ENCODE measurements around the gene WDR90. TPM values are rescaled to one million over a fixed set of nuclear protein-coding genes. Genes with fewer than 3 reads are reported as not detected.

The WDR90 gene
- total RNA-seq, 1 experiment from 2014 or later: 57.8 TPM

GRCh38 chr16:694187-694862 is 45.2 kb downstream of the WDR90 start:
- Mint-ChIP-seq H3K27ac (ENCODE audit: unreplicated experiment) (no peak overlapping the region), H3K4me3 (ENCODE audit: unreplicated experiment) (peak overlapping the region; percentile 71), H3K9me3 (ENCODE audit: unreplicated experiment) (no peaks in the 10 kb centered on the region), H3K27me3 (ENCODE audit: insufficient read depth, unreplicated experiment) (no peaks in the 10 kb centered on the region), H3K4me1 (ENCODE audit: low read depth, unreplicated experiment) (peaks cover 7% of the 10 kb centered on the region), H3K36me3 (ENCODE audit: insufficient read depth, unreplicated experiment) (peaks cover 20% of the 10 kb centered on the region)
- no peak for TF ChIP-seq CTCF (IDR thresholded peaks at IDR 0.05; ENCODE audit: insufficient read depth in 1 of 2, low read depth in 1 of 2, low read length in 1 of 2, severe bottlenecking in 1 of 2, unreplicated experiment in 1 of 2)
- Histone ChIP-seq H3K4me1 (peaks cover 14% of the 10 kb centered on the region; the same call in 1 of the 2 replicates), H3K36me3 (ENCODE audit: control insufficient read depth, insufficient read depth, low read length) (no peaks in the 10 kb centered on the region), H3K4me3 (ENCODE audit: low read depth, low read length) (peak overlapping the region; percentile 51), H3K27me3 (replicated peaks; ENCODE audit: control insufficient read depth, insufficient read depth, low read length) (no peaks in the 10 kb centered on the region), H3K9me3 (no peaks in the 10 kb centered on the region)
- peak; percentile 70 to 72 for DNase-seq
- ChIA-PET CTCF (interaction anchor here (1.0 kb wide), 1 partner anchor 25 kb away, joined by 3 read pairs; no protein-coding TSS in a partner anchor), POLR2A (interaction anchor here (2.0 kb wide), 1 partner anchor 27 kb away, joined by 7 read pairs; the partner anchor contains the start of gene ANTKMT)
- no TSS peak for BruUV-seq (replicated peaks)
- intact Hi-C loops (cut with micrococcal nuclease; ENCODE audit: unreplicated experiment): no loop called here

- no peaks in the 10 kb centered on the region for H3K36me3 ChIP-seq (ENCODE audit: control insufficient read depth, insufficient read depth, low read length)
- H3K27ac Mint-ChIP-seq (ENCODE audit: unreplicated experiment): no peak overlapping the region
- peaks cover 14% of the 10 kb centered on the region; the same call in 1 of the 2 replicates for H3K4me1 ChIP-seq
- POLR2A ChIA-PET: interaction anchor here (0.6 to 2.0 kb wide), 6 partner anchors 15 to 1088 kb away, joined by 3 to 10 read pairs (median 4); partner anchors contain the start of genes ANTKMT, NUBP2, SPSB3 and STUB1
- TF ChIP-seq CTCF (IDR thresholded peaks at IDR 0.05; ENCODE audit: insufficient read depth in 1 of 2, low read depth in 1 of 2, low read length in 1 of 2, severe bottlenecking in 1 of 2, unreplicated experiment in 1 of 2): no peak
- H3K9me3 ChIP-seq: no peaks in the 10 kb centered on the region
- CTCF ChIA-PET: interaction anchor here (0.5 to 1.0 kb wide), 4 partner anchors 15 to 50 kb away, joined by 3 to 4 read pairs (median 3); partner anchors contain the start of gene STUB1
- peak overlapping the region; percentile 71 for H3K4me3 Mint-ChIP-seq (ENCODE audit: unreplicated experiment)
- H3K4me1 Mint-ChIP-seq (ENCODE audit: low read depth, unreplicated experiment): peaks cover 6% of the 10 kb centered on the region
- no peaks in the 10 kb centered on the region for H3K27me3 Mint-ChIP-seq (ENCODE audit: insufficient read depth, unreplicated experiment)
- BruUV-seq (replicated peaks): no TSS peak
- DNase-seq: no peak
- peaks cover 17% of the 10 kb centered on the region for H3K36me3 Mint-ChIP-seq (ENCODE audit: insufficient read depth, unreplicated experiment)
- peak overlapping the region; percentile 51 for H3K4me3 ChIP-seq (ENCODE audit: low read depth, low read length)
- intact Hi-C loops (cut with micrococcal nuclease; ENCODE audit: unreplicated experiment): no loop called here
- no peaks in the 10 kb centered on the region for H3K9me3 Mint-ChIP-seq (ENCODE audit: unreplicated experiment)
- H3K27me3 ChIP-seq (replicated peaks; ENCODE audit: control insufficient read depth, insufficient read depth, low read length): no peaks in the 10 kb centered on the region
These were observed 45.7 kb downstream of the WDR90 start for GRCh38 chr16:694863-695354.

GRCh38 chr16:695355-696089 is 46.4 kb downstream of the WDR90 start:
- Mint-ChIP-seq H3K9me3 (ENCODE audit: unreplicated experiment) (no peaks in the 10 kb centered on the region), H3K27me3 (ENCODE audit: insufficient read depth, unreplicated experiment) (no peaks in the 10 kb centered on the region), H3K4me3 (ENCODE audit: unreplicated experiment) (peak overlapping the region; percentile 71), H3K4me1 (ENCODE audit: low read depth, unreplicated experiment) (peaks cover under 1% of the 10 kb centered on the region), H3K36me3 (ENCODE audit: insufficient read depth, unreplicated experiment) (peaks cover 13% of the 10 kb centered on the region), H3K27ac (ENCODE audit: unreplicated experiment) (peak overlapping the region; percentile 50)
- H3K36me3 ChIP-seq (ENCODE audit: control insufficient read depth, insufficient read depth, low read length): no peaks in the 10 kb centered on the region
- ChIA-PET POLR2A (interaction anchor here (0.6 to 2.0 kb wide), 6 partner anchors 15 to 1087 kb away, joined by 3 to 10 read pairs (median 4); partner anchors contain the start of genes ANTKMT, NUBP2, SPSB3 and STUB1), CTCF (interaction anchor here (0.5 to 1.0 kb wide), 3 partner anchors 15 to 50 kb away, joined by 3 to 4 read pairs (median 3); partner anchors contain the start of gene STUB1)
- peak overlapping the region; percentile 51 for H3K4me3 ChIP-seq (ENCODE audit: low read depth, low read length)
- H3K9me3 ChIP-seq: no peaks in the 10 kb centered on the region
- intact Hi-C loops (cut with micrococcal nuclease; ENCODE audit: unreplicated experiment): no loop called here
- H3K4me1 ChIP-seq: peaks cover 12% of the 10 kb centered on the region; the same call in 1 of the 2 replicates
- no peak for TF ChIP-seq CTCF (IDR thresholded peaks at IDR 0.05; ENCODE audit: insufficient read depth in 1 of 2, low read depth in 1 of 2, low read length in 1 of 2, severe bottlenecking in 1 of 2, unreplicated experiment in 1 of 2)
- H3K27me3 ChIP-seq (replicated peaks; ENCODE audit: control insufficient read depth, insufficient read depth, low read length): no peaks in the 10 kb centered on the region
- DNase-seq: peak; percentile 75 to 81
- BruUV-seq (replicated peaks): no TSS peak

All from Caco-2 (cell line).